ENCODE measurements around the gene ZNF177.

DNA sequence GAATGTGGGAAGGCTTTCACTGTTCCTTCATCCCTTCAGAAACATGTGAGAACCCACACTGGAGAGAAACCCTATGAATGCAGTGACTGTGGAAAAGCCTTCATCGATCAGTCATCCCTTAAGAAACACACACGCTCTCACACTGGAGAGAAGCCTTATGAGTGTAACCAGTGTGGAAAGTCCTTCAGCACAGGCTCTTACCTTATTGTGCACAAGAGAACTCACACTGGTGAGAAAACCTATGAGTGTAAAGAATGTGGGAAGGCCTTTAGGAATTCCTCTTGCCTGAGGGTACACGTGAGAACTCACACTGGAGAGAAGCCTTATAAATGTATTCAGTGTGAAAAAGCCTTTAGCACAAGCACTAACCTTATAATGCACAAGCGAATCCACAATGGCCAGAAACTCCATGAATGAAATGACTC lies 18.6 kb downstream of the ZNF177 start:
- TF ChIP-seq, protein P1, sequence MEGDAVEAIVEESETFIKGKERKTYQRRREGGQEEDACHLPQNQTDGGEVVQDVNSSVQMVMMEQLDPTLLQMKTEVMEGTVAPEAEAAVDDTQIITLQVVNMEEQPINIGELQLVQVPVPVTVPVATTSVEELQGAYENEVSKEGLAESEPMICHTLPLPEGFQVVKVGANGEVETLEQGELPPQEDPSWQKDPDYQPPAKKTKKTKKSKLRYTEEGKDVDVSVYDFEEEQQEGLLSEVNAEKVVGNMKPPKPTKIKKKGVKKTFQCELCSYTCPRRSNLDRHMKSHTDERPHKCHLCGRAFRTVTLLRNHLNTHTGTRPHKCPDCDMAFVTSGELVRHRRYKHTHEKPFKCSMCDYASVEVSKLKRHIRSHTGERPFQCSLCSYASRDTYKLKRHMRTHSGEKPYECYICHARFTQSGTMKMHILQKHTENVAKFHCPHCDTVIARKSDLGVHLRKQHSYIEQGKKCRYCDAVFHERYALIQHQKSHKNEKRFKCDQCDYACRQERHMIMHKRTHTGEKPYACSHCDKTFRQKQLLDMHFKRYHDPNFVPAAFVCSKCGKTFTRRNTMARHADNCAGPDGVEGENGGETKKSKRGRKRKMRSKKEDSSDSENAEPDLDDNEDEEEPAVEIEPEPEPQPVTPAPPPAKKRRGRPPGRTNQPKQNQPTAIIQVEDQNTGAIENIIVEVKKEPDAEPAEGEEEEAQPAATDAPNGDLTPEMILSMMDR (conservative IDR thresholded peaks at IDR 0.05; ENCODE audit: low read depth, low read length), result no peak
- TF ChIP-seq EZH2 (IDR thresholded peaks at IDR 0.05; ENCODE audit: low read length, unreplicated experiment), result no peak
